ENCODE data around the gene NUCB2. TPM values are rescaled to one million over a fixed set of nuclear protein-coding genes. Genes with fewer than 3 reads are reported as not detected.
"Not testable (repeated sequence)": the region's sequence is repeated elsewhere in the genome, so short reads cannot be mapped to it uniquely, and the experiment has no call there.

NUCB2 gene
- polyA plus RNA-seq (2013, experiment 1 of 2; ENCODE audit: insufficient read length) = 144 TPM
- polyA plus RNA-seq (2013, experiment 2 of 2; ENCODE audit: insufficient read length) = 166 TPM

- peak; percentile 96 for DNase-seq
These were observed at the start of gene NUCB2 for GRCh38 chr11:17276236-17277023. Gene NUCB2 (plus strand): TSS chr11:17276739. CDS start chr11:17295324, 18,585 bp downstream.

DNA sequence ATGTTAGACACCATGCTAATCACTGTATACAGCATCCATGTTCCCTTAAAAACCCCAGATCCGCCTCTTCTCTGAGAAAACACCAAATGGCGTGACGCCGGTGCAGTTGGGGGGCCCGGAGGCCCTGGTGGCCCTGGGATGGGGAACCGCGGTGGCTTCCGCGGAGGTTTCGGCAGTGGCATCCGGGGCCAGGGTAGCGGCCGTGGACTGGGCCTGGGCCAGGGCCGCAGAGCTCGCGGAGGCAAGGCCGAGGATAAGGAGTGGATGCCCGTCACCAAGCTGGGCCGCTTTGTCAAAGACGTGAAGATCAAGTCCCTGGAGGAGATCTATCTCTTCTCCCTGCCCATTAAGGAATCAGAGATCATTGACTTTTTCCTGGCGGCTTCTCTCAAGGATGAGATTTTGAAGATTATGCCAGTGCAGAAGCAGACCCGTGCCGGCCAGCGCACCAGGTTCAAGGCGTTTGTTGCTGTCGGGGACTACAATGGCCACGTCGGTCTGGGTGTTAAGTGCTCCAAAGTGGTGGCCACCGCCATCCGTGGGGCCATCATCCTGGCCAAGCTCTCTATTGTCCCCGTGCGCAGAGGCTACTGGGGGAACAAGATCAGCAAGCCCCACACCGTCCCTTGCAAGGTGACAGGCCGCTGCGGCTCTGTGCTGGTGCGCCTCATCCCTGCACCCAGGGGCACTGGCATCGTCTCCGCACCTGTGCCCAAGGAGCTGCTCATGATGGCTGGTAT is 48.2 kb upstream of the NUCB2 start:
- not testable (repeated sequence) for DNase-seq

DNA sequence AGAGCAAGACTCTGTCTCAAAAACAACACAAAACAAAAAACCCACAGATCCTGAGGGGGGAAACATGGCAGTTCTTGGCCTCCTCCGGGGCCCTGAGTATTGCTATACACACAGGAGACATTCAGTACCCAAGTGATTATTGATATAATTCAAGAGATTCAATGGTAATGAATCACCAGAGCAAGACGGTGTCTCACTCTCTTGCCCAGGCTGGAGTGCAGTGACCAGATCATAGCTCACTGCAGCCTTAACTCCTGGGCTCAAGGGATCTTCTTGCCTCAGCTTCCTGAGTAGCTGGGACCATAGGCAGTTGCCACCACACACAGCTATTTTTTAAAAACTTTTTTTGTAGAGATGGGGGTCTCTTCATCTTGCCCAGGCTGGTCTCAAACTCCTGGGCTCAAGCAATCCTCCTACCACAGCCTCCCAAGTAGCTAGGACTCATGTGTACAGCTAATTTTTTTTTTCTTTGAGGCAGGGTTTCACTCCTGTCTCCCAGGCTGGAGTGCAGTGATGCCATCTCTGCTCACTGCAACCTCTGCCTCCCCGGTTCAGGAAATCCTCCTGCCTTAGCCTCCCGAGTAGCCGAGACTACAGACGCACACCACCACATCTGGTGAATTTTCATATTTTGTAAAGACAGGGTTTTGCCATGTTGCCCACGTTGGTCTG is 46.9 kb upstream of the NUCB2 start:
- no peak for DNase-seq

- no peak for DNase-seq
These were observed 45.4 kb upstream of the NUCB2 start for GRCh38 chr11:17230867-17231851.

GRCh38 chr11:17233101-17233500 is 43.4 kb upstream of the NUCB2 start:
- no peak for DNase-seq

DNA sequence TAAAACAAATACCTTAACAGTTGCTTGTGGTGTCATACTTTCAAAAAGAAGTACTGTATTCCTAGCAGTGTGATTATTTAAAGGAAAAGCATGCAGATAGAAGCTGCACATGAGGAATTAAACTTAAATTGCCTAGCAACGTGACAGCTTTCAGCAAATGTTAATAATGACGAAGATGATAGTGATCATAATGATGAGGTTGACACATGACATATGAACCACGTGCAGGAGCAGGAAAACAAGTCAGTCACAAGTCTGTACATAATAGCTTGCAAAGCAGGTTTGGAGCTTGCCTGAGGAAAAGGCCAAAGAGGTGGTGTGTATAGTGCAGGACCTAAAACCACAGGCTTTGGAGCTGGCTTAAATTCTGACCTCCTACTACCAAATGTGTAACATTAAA is 38.2 kb upstream of the NUCB2 start:
- DNase-seq = no peak

GRCh38 chr11:17239927-17240326 is 36.6 kb upstream of the NUCB2 start:
- not testable (repeated sequence) for DNase-seq

DNA sequence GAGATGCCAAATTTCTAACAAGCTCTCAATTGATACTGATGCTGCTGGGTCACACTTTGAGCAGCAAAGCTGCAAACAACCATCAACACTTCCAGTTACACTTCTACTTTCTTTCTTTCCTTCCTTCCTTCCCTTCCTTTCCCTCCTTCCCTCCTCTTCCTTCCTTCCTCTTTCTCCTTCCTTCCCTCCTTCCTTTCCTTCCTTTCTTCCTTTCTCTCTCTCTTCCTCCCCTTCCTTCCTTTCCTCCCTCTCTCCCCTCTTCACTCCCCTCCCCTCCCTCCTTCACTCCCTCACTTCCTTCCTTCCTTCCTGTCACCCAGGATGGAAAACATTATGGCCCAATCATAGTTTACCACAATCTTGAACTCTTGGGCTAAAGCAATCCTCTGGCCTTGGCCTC is 35.8 kb upstream of the NUCB2 start:
- no peak for DNase-seq

- not testable (repeated sequence) for DNase-seq
These were observed 33.6 kb upstream of the NUCB2 start for GRCh38 chr11:17242954-17243353.

DNA sequence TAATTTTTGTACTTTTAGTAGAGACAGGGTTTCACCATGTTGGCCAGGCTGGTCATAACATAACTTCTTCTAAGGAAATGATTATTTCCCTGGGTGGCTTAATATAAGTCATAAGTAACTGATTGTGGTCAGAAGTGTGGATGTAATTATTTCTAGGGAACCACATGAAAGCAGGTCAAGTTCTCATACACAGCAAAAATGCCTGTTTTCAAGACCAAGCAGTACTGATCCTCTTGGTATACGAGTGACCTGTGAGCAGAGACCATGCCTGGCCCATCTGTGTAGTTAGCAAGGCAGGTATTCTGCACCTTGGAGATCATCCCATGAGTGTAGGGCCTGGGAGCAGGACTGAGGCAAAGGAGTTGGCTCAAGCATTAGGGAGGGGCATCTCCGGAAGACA is 32.5 kb upstream of the NUCB2 start:
- no peak for DNase-seq

DNA sequence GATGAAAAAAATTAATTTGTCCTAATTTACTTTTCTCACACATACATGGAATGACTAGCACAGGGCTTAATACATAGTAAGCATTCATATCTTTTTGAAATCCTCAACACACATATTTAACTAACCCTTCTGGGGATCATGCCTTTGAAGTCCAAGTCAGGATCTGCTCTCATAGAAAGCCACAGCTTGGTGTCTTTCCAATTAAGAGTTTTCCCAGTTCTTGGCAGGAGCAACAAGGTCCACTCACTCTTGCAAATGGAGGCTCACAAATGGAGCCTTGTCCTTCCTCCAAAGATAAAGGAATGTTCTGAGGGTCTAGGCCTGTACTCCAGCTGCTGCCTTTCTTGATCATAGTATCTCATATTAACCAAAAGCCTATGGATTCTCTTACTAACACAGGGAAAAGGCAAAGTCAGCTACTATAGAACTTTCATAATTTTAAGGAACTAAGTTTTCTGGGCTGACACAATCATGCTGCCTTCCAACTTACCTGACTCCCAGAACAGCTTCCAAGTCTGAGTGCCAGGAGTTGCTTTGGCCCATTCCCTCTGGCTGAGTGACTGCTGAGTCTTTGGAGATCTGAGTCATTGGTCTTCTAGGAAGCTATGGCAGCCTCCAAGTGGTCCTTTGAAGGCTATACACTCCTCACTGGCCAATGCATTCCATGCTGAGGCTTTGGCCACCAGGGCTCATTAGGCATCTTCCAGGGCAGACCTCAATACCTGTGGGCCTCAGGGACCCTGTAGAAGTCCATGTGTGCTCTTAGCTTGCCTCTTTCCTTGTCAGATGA is 25.8 kb upstream of the NUCB2 start:
- no peak for DNase-seq

GRCh38 chr11:17252704-17253103 is 23.8 kb upstream of the NUCB2 start:
- DNase-seq = no peak

DNA sequence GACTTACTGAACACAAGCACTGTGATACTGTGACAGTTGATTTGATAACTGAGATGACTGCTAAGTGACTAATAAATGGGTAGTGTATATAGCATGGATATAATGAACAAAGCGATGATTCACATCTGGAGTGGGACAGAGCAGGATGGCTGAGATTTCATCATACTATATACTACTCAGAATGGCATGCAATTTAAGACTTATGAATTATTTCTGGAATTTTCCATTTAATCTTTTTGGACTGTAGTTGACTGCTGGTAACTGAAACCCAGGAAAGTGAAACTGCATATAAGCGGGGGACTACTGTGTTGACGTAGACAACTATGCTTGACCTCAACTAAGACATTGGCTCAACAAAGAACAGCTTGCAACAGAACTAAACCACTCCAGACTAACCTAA is 20.0 kb upstream of the NUCB2 start:
- DNase-seq = peak; percentile 95

GRCh38 chr11:17257196-17257595 is 19.3 kb upstream of the NUCB2 start:
- DNase-seq = peak; percentile 57

DNA sequence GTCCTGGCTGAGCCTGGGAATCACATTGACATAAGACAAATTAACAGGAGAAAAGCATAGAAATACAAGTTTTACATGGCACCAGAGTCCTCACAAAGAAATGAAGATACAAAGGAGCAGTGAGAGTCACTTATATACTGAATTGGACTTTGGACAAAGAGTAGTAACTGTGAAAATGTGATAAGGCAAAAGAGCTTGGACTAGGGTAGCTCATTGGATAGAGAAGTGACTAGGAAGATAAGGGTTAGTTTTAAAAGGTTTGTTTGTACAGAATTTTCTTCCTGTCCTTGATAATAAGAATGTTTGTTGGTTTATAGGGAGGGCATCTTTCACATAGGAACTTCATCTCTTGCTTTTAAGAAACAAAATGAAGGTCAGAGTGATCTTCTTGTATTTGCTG is 17.9 kb upstream of the NUCB2 start:
- no peak for DNase-seq

DNA sequence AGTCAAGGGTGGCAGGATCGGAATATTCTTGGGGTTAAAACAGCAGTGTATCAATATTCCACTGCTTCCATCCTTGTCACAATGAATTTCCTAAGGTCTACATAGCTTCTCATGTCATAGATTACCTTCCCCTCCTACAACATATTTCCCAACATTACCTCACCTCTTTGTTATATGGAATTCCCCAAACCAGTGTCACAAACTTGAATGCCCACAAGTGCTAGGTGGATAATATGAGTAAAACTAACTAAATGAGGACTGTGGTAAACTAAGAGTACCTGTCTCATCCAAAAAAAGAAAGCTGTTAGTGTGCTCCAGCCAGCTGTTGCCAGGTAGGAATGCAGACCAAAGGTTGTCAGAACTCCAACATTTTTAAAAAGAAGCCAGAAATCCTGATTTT is 17.0 kb upstream of the NUCB2 start:
- DNase-seq = no peak

GRCh38 chr11:17260020-17260419 is 16.5 kb upstream of the NUCB2 start:
- no peak for DNase-seq

DNA sequence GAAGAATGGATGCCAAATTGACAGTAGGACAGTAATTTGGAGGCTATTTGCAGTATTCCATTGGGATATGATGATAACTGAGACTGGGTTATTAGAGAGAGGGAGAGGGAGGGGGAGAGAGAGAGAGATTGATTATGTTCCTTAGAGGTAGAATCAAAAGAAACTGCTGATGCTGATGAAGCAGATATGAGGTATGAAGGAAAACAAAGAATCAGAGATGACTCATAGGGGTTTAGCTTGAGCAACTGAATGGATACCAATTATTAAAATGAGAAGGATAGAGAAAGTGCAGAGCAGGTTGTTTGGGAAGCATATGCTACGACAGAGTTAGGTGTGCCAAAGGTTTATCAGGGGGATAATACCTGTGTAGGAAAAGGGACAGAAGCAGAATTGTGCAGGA is 12.8 kb upstream of the NUCB2 start:
- no peak for DNase-seq

DNA sequence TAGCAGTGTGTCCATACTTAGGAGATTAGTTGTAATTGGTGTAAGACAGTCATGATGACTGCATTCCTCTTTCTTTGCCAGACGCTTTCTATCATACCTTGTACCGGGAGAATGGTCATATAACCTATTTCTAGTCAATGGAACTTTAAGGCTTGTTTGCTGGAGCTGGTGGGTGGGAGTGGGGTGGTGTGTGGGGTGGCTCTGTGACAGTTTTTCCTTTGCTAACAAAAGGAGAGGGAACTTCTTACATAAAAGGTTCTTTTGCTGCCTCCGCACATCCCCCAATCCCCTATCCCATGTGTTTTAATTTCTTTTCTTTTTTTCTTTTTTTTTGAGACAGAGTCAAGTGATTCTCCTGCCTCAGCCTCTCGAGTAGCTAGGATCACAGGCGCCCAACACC is 9.8 kb upstream of the NUCB2 start:
- DNase-seq = no peak

GRCh38 chr11:17267576-17267975 is 9.0 kb upstream of the NUCB2 start:
- DNase-seq = peak; percentile 6

GRCh38 chr11:17268500-17268899 is 8.0 kb upstream of the NUCB2 start:
- not testable (repeated sequence) for DNase-seq

Measured in fibroblast of skin of scalp (primary cell).